Thyroid gland (tissue), 4 donors: Measurements from ENCODE around the gene GDF15. TPM values are rescaled to one million over a fixed set of nuclear protein-coding genes. Genes with fewer than 3 reads are reported as not detected.
A peak's percentile ranks its signal among the peaks of the same experiment; 100 is the strongest.

ENCODE experiments used
- DNase-seq, 2 donors: peaks; one replicate each; pipeline ENCODE4 v3.0.0-alpha.2; 2019
- H3K27ac ChIP-seq, 3 donors: fragments of 200-600 bp; sonication (generic); 1 replicate in 2 of 3; 2 replicates in 1 of 3; pipeline ENCODE4 v1.5.1; 2016 to 2019; ENCODE audit warnings: mild to moderate bottlenecking in 1 of 3, moderate library complexity in 1 of 3
- H3K27me3 ChIP-seq: fragments of 200-600 bp; sonication (generic); one replicate; pipeline ENCODE4 v1.5.1; 2019
- H3K36me3 ChIP-seq, 2 donors: fragments of 200-600 bp; sonication (generic); one replicate each; pipeline ENCODE4 v1.5.1; 2016 to 2019
- H3K4me1 ChIP-seq, 2 donors: fragments of 200-600 bp; sonication (generic); one replicate each; pipeline ENCODE4 v1.5.1; 2017 to 2019
- H3K4me3 ChIP-seq, 3 donors: fragments of 200-600 bp; sonication (generic); replicated peaks in 1 of 3; 1 replicate in 2 of 3; 2 replicates in 1 of 3; pipeline ENCODE4 v1.5.1; 2016; ENCODE audit warnings: mild to moderate bottlenecking in 1 of 3
- H3K9me3 ChIP-seq: fragments of 200-600 bp; sonication (generic); one replicate; pipeline ENCODE4 v1.5.1; 2017
- CTCF ChIP-seq, 6 experiments: fragments of 200-600 bp in 3 of 6; fragments of 450-650 bp in 3 of 6; sonication (generic) in 3 of 6; IDR thresholded peaks; one replicate each; pipeline ENCODE4 v1.5.1; 2016 to 2019; ENCODE audit warnings: antibody characterized with exemption in 6 of 6, mild to moderate bottlenecking in 2 of 6, inconsistent platforms in 1 of 6, moderate library complexity in 1 of 6
- POLR2A ChIP-seq, 2 donors: fragments of 450-650 bp; IDR thresholded peaks; one replicate each; pipeline ENCODE4 v1.6.1; 2017; ENCODE audit warnings: antibody characterized with exemption in 2 of 2, mild to moderate bottlenecking in 2 of 2, moderate library complexity in 1 of 2
- WGBS, 2 donors: methylation state at CpG; one replicate each; pipeline ENCODE4 v1.1.5; 2017; 5-methylcytosine and 5-hydroxymethylcytosine counted together
- intact Hi-C: fragments of 100-400 bp; cut with DNase I; formaldehyde crosslinking; loops from one replicate; pipeline ENCODE4 v1.15.1; 2023
- total RNA-seq, 4 donors: library from RNA; depleted of rRNA; stranded (reverse); fragments of >200 nt; gene quantifications; one replicate each; pipeline ENCODE4 v1.2.3, GENCODE V29; 2016

The GDF15 gene
- total RNA-seq, 4 donors from 2014 or later = 3.7 to 9.9 (median 5.1) TPM; not detected in 1

- H3K4me1 ChIP-seq = peaks cover 36 to 45% of the 10 kb centered on the region in 2 donors
- 42 to 50% methylated on average over 24 to 25 of the region's 25 CpGs for whole genome bisulfite sequencing, 2 donors
- TF ChIP-seq POLR2A (IDR thresholded peaks at IDR 0.05) (peak in 1 of 2 donors; percentile 29), CTCF (IDR thresholded peaks at IDR 0.05) (no peak)
Observed at GRCh38 chr19:18415178-18415867, 29.4 kb downstream of the GDF15 start.

GRCh38 chr19:18416778-18417249 is 30.9 kb downstream of the GDF15 start:
- Histone ChIP-seq H3K4me1 (peaks cover 44 to 59% of the 10 kb centered on the region in 2 donors), H3K27me3 (no peaks in the 10 kb centered on the region), H3K27ac (peak overlapping the region; percentile 87 to 90 (median 90)), H3K4me3 (peak overlapping the region in 1 of 3 donors; percentile 38), H3K9me3 (no peaks in the 10 kb centered on the region), H3K36me3 (no peaks in the 10 kb centered on the region)
- 1% methylated on average over 33 to 41 of the region's 44 CpGs for WGBS, 2 donors
- DNase-seq = peak; percentile 71 to 81
- intact Hi-C loops = loop anchor here (10.0 kb wide), 2 partner anchors 162 to 212 kb away; partner anchors contain the start of gene RAB3A
- TF ChIP-seq POLR2A (IDR thresholded peaks at IDR 0.05) = no peak
- no peak for TF ChIP-seq CTCF (IDR thresholded peaks at IDR 0.05)

More at GRCh38 chr19:18415178-18415867, 29.4 kb downstream of the GDF15 start:
- Histone ChIP-seq H3K27ac (peak overlapping the region; percentile 62 to 90 (median 90)), H3K36me3 (no peaks in the 10 kb centered on the region), H3K4me3 (no peak overlapping the region), H3K9me3 (no peaks in the 10 kb centered on the region), H3K27me3 (no peaks in the 10 kb centered on the region)
- intact Hi-C loops = loop anchor here (10.0 kb wide), 2 partner anchors 161 to 211 kb away; partner anchors contain the start of gene RAB3A
- DNase-seq = no peak

GRCh38 chr19:18417250-18418028 is 31.5 kb downstream of the GDF15 start:
- intact Hi-C loops = loop anchor here (10.0 kb wide), 2 partner anchors 163 to 213 kb away; partner anchors contain the start of gene RAB3A
- peak overlapping the region; percentile 87 to 90 (median 90) for H3K27ac ChIP-seq
- H3K4me1 ChIP-seq = peaks cover 44 to 59% of the 10 kb centered on the region in 2 donors
- peak; percentile 50 to 62 for DNase-seq
- TF ChIP-seq POLR2A (IDR thresholded peaks at IDR 0.05) = no peak
- no peak for TF ChIP-seq CTCF (IDR thresholded peaks at IDR 0.05)
- WGBS, 2 donors = 2 to 3% methylated on average over 10 to 11 of the region's 53 CpGs
- no peaks in the 10 kb centered on the region for H3K9me3 ChIP-seq
- H3K4me3 ChIP-seq = peak overlapping the region in 1 of 3 donors; percentile 38
- H3K27me3 ChIP-seq = no peaks in the 10 kb centered on the region
- H3K36me3 ChIP-seq = no peaks in the 10 kb centered on the region

- intact Hi-C loops = loop anchor here (10.0 kb wide), 2 partner anchors 163 to 213 kb away; partner anchors contain the start of gene RAB3A
- H3K4me1 ChIP-seq = peaks cover 44 to 59% of the 10 kb centered on the region in 2 donors
- WGBS, 2 donors = 15 to 18% methylated on average over 7 to 22 of the region's 30 CpGs
- no peaks in the 10 kb centered on the region for H3K27me3 ChIP-seq
- H3K27ac ChIP-seq = peak overlapping the region; percentile 87 to 90 (median 90)
- H3K36me3 ChIP-seq = no peaks in the 10 kb centered on the region
- H3K9me3 ChIP-seq = no peaks in the 10 kb centered on the region
- TF ChIP-seq POLR2A (IDR thresholded peaks at IDR 0.05) (no peak), CTCF (IDR thresholded peaks at IDR 0.05) (no peak)
- no peak for DNase-seq
- peak overlapping the region in 1 of 3 donors; percentile 38 for H3K4me3 ChIP-seq
Observed at GRCh38 chr19:18418029-18418482, 32.1 kb downstream of the GDF15 start.
